PC-9 (cell line): Measurements from ENCODE around the gene KLC1.

Source experiments
- EZH2 ChIP-seq: fragments of 200-600 bp; sonication (generic); IDR thresholded peaks from 2 replicates; pipeline ENCODE4 v1.8.0; 2017; ENCODE audit warnings: antibody characterized with exemption, low read depth
- TF ChIP-seq, protein P1 (sequence below): fragments of 200-600 bp; sonication (generic); conservative IDR thresholded peaks from 2 replicates; pipeline ENCODE4 v1.6.1; 2017; ENCODE audit warnings: mixed run types, antibody characterized with exemption, mild to moderate bottlenecking, moderate library complexity

DNA sequence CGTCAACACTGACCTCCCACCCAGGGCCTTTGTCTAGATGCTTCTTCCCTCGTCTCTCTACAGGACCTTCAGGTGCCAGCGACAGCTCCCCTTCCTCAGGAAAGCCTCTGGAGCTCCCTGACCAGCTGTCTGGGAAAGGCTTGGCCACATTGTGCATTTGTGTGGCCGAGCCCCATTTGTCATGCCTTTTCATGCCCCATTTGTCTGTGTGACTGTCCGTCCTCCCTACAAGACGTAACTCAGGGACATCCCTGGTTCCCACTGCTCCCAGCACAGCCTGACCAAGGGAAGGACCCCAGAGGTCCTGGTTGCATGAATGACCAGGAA lies 110.4 kb downstream of the KLC1 start:
- TF ChIP-seq, protein P1, sequence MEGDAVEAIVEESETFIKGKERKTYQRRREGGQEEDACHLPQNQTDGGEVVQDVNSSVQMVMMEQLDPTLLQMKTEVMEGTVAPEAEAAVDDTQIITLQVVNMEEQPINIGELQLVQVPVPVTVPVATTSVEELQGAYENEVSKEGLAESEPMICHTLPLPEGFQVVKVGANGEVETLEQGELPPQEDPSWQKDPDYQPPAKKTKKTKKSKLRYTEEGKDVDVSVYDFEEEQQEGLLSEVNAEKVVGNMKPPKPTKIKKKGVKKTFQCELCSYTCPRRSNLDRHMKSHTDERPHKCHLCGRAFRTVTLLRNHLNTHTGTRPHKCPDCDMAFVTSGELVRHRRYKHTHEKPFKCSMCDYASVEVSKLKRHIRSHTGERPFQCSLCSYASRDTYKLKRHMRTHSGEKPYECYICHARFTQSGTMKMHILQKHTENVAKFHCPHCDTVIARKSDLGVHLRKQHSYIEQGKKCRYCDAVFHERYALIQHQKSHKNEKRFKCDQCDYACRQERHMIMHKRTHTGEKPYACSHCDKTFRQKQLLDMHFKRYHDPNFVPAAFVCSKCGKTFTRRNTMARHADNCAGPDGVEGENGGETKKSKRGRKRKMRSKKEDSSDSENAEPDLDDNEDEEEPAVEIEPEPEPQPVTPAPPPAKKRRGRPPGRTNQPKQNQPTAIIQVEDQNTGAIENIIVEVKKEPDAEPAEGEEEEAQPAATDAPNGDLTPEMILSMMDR, result no peak
- no peak for TF ChIP-seq EZH2
